Non-pigmented ciliary epithelial cell (primary cell): Measurements from ENCODE around the gene AGBL1.

ENCODE experiments used
- DNase-seq: peaks from one replicate; pipeline ENCODE4 v3.0.0-alpha.2; 2010; ENCODE audit warnings: low read depth

Gene AGBL1

DNA sequence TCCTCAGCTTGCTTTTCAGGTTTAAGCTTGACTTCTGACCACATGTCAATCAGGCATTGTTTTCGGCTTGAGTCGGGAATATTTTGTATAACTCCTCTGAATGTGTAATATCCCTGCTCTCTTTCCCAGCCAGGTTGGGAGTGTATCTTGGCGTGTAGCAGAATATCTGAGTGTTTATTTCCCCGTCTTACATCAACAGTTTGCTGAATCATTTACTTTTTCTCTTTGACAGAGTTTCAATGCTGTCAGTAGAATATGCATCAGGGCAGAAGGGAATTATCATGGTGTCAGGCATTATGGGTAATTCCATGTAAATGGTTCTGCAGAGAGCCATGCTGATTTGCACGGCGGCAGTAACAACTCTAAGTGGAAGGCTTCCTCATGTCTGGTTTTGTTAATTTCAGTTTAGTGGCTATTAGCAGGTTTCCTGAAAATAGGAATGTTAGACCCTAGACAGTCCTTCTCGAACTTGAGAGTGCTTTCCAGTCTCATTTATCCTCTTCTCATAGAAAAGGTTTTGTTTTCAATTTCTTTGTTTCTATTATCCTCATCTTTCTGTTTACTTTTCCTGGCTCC, 566.3 kb downstream of the AGBL1 start:
- no peak for DNase-seq

GRCh38 chr15:86647810-86648440, 568.3 kb downstream of the AGBL1 start:
- no peak for DNase-seq

DNA sequence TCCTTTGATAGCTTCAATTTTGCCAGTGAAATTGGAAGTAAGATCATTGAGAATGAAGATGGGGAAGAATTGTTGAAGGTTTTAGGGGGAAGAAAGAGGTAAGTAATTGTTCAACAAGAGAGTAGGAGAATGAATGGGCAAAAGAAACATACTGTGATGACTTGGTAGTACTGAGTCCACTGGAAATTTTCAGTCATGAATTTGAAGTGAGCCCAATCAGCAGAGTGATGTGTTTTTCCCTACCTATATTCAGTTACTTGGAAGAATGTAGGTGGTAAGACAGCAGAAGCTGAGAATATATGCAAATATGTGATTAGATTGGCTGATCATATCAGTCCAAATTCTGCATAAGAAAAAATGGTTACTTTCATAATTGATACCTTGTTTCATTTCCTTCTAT, 569.6 kb downstream of the AGBL1 start:
- DNase-seq = no peak

DNA sequence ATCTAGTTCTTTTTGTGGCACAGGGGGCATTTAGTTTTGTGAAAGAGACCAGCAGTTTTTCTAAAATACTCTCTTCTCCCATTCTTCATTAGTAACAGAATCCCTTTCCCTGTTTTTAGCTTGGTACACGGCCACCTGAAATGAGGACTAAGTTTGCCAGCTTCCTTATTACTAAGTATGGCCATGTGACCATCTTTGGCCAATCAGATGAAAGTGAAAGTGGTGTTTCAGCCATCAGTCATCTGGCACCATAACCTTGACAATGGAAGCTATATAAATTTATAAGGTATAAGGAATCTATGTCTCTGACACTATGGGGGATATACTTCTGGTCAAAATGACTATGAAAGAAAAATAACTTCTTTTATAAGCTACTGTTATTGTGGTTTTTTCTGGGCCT, 570.4 kb downstream of the AGBL1 start:
- no peak for DNase-seq

GRCh38 chr15:86653344-86654197, 573.9 kb downstream of the AGBL1 start:
- no peak for DNase-seq

DNA sequence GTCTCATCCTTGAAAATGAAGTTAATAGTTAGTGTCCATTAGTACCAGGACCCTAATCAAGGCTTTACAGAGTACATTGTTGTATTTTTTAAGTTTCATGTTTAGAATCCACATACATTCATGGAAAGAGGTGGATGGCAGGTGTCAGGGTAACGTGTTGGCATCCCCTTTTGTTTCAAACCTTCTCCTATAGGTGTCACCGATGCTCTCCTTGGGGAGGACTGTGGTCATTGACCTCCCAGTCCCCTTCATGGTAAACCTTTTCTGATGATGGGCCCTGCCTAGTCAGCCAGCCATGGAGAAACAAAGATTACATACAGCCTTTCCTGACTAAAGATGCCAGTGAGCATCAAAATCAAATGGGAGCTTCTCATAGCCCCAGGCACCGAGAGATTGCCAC, 574.8 kb downstream of the AGBL1 start:
- no peak for DNase-seq

- no peak for DNase-seq
Measured at GRCh38 chr15:86657305-86657704, 577.6 kb downstream of the AGBL1 start.

GRCh38 chr15:86659724-86660411, 580.2 kb downstream of the AGBL1 start:
- DNase-seq = no peak

DNA sequence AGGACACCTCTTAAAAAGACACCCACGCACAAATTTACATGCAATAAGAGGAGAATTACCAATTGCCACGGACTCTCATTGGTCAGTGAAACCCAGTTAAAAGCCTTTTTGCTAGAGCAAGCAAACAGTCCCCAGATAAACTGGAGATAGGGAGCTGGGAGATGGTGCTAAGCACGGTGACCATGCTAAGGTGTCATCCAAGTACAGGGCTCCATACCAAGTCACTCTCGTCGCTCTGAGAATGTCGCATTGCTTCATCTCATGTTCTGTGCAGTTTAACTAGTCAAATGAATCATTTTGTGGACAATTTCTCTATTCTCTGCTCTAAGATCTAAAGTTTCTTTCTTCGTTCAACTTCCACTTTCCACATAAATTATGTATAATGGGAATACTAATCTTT, 581.9 kb downstream of the AGBL1 start:
- no peak for DNase-seq

- DNase-seq = no peak
Measured at GRCh38 chr15:86663304-86663703, 583.6 kb downstream of the AGBL1 start.

DNA sequence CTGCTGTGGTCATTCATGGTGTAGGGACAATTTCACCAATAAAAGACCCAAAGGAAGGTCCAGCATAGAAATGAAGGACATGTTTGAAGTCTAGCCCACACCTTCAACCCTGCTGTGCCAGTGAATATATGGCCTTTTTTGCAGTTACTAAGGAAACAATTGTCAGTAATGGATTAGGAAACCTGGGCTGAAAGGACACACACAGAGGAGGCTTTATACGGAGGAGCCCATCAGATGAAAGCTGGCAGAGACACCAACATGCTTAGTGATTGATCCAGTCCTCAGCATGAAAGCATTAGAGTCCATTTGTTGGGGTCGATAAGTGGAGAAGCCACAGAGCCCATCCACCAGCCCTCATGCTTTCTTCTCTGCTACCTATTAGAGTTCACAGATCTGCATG, 584.3 kb downstream of the AGBL1 start:
- no peak for DNase-seq

GRCh38 chr15:86664581-86664980, 584.9 kb downstream of the AGBL1 start:
- no peak for DNase-seq

DNA sequence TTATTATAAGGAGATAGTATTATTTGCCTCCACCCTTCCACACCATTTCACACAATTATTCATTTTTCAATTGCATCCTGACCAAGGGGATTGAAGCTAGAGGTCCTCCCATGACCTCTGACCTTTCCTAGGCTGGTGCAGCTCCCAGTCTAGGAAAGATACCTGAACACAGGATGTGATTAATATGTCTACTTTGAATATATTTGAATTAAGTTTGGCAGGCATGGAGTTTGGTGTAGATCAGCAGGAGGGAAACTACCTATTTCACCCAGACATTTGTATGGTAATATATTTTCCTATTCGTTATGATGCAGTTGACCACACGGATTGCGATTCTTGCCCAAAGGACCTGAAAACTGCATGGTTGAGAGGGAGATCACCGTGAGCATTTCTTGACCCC, 596.3 kb downstream of the AGBL1 start:
- DNase-seq = no peak

DNA sequence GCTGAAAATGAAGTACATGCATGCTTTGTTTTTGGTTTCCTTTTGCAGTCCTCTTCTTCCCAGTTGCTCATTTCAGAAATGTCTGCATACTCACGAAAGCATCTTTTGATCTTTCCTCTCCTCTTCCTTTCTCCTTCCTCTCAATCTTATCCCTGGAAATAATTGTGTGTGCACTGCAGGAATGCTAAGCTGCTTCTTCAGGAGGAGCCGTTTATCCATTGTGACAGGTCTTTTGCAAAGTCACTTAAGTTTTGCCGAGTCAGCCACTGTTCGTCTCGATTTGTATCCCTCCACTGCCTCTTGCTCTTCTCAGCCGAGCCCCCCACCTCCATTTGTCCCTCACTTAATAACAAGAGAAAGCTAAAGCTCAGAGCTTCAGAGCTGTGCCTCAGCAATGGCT, 597.6 kb downstream of the AGBL1 start:
- DNase-seq = no peak

DNA sequence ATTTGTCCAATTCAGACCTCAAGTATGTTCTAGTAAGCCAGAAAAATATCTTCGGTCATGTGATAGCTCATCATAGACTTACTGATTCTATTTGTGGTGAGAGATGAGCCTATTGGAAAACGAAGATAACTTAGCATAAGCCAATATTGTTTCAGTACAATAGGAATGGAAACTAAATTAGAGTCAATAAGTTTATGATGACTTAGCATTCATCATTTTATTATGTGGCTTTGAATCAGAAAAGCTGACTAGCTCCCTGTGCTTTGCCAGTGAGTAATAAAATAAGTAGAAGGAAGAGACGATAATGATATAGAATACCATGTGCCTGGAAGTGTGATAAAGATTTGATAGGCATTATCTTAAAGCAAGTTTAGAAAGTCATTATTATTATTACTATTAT, 605.6 kb downstream of the AGBL1 start:
- no peak for DNase-seq

DNA sequence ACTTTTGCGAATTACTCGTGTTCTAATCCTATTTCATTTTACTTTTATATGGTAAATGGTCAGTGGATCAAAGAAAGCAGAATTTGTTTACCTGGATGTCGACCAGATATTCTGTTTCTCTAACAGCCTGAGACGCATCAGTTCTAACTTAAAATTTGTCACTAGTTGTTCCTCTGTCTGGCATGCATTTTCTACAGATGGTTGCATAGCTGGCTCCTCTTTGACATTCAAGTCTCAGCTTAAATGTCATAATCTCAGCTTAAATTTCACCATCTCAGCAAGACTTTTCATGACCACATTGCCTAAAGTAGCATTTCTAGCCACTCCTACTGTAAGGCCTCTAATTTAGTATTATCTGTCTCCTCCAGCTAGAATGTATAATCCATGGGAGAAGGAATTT, 609.3 kb downstream of the AGBL1 start:
- DNase-seq = no peak

- DNase-seq = no peak
Measured at GRCh38 chr15:86690566-86690965, 610.9 kb downstream of the AGBL1 start.

GRCh38 chr15:86691091-86691663, 611.5 kb downstream of the AGBL1 start:
- no peak for DNase-seq

GRCh38 chr15:86700864-86701610, 621.4 kb downstream of the AGBL1 start:
- DNase-seq = no peak

- no peak for DNase-seq
Measured at GRCh38 chr15:86701611-86701963, 621.9 kb downstream of the AGBL1 start.

DNA sequence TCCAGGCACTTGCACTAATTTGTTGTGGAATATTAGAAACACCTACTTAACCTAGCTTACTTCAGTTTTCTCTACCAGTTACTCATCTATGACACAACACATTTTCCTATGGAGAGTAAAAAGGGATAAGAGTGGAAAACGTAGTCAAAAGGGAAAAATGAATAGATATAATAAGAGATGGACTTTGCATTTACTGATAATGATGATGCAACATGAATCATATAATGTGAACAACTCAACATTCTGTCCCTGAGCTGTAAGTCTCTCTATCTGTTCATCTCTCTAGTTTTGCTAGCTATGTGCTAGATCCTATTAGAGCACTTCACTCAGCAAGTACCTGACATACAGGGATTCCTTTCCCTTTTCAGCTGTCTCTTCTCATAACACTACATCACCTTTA, 627.1 kb downstream of the AGBL1 start:
- DNase-seq = no peak

DNA sequence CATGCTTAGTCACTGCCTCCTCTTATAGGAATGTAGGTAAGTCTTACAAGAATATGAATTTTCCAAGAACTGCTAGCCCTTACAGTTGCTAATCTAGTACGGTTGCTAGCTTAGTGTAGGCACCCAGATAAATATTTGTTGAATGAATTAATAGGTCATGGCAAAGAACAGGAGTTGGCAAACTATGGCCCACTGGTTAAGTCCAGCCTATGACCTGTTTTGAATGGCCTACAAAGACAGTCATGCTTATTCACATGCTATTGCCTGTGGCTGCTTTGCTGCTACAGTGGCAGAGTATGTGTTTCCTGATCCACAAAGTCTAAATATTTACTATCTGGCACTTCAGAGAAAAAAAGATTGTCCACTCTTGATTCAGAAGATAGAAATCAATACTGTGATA, 631.8 kb downstream of the AGBL1 start:
- DNase-seq = no peak
